ENCODE data around the gene SVBP.

The SVBP gene

GRCh38 chr1:42837709-42838108, 20.5 kb upstream of the SVBP start:
- no peak for TF ChIP-seq CTCF (IDR thresholded peaks at IDR 0.05)
- H3K27me3 Mint-ChIP-seq (ENCODE audit: low read depth, poor library complexity): peaks cover 3% of the 10 kb centered on the region
- peaks cover 25% of the 10 kb centered on the region for H3K4me1 Mint-ChIP-seq
- DNase-seq: no peak
- no peak overlapping the region for H3K4me3 Mint-ChIP-seq
- H3K27ac Mint-ChIP-seq: peak overlapping the region; percentile 30
- H3K9me3 Mint-ChIP-seq: no peaks in the 10 kb centered on the region
- peaks cover 17% of the 10 kb centered on the region for H3K36me3 Mint-ChIP-seq (ENCODE audit: low read depth)

- H3K4me3 Mint-ChIP-seq: no peak overlapping the region
- no peak for TF ChIP-seq CTCF (IDR thresholded peaks at IDR 0.05)
- no peaks in the 10 kb centered on the region for H3K9me3 Mint-ChIP-seq
- no peaks in the 10 kb centered on the region for H3K36me3 Mint-ChIP-seq (ENCODE audit: low read depth)
- peaks cover 25% of the 10 kb centered on the region for H3K4me1 Mint-ChIP-seq
- DNase-seq: no peak
- H3K27me3 Mint-ChIP-seq (ENCODE audit: low read depth, poor library complexity): peaks cover 3% of the 10 kb centered on the region
- H3K27ac Mint-ChIP-seq: no peak overlapping the region
Observed at GRCh38 chr1:42835422-42835821, 18.2 kb upstream of the SVBP start.

- no peak for DNase-seq
- TF ChIP-seq CTCF (IDR thresholded peaks at IDR 0.05): no peak
- H3K27me3 Mint-ChIP-seq (ENCODE audit: low read depth, poor library complexity): peaks cover 3% of the 10 kb centered on the region
- no peak overlapping the region for H3K4me3 Mint-ChIP-seq
- no peaks in the 10 kb centered on the region for H3K9me3 Mint-ChIP-seq
- peaks cover 25% of the 10 kb centered on the region for H3K4me1 Mint-ChIP-seq
- H3K27ac Mint-ChIP-seq: peak overlapping the region; percentile 57
- no peaks in the 10 kb centered on the region for H3K36me3 Mint-ChIP-seq (ENCODE audit: low read depth)
Observed at GRCh38 chr1:42834803-42835202, 17.6 kb upstream of the SVBP start.

GRCh38 chr1:42833981-42834380, 16.8 kb upstream of the SVBP start:
- H3K9me3 Mint-ChIP-seq: no peaks in the 10 kb centered on the region
- H3K27me3 Mint-ChIP-seq (ENCODE audit: low read depth, poor library complexity): peaks cover 3% of the 10 kb centered on the region
- DNase-seq: no peak
- no peaks in the 10 kb centered on the region for H3K36me3 Mint-ChIP-seq (ENCODE audit: low read depth)
- no peak overlapping the region for H3K27ac Mint-ChIP-seq
- no peak for TF ChIP-seq CTCF (IDR thresholded peaks at IDR 0.05)
- peaks cover 25% of the 10 kb centered on the region for H3K4me1 Mint-ChIP-seq
- no peak overlapping the region for H3K4me3 Mint-ChIP-seq

GRCh38 chr1:42832641-42833240, 15.5 kb upstream of the SVBP start:
- H3K4me3 Mint-ChIP-seq: no peak overlapping the region
- TF ChIP-seq CTCF (IDR thresholded peaks at IDR 0.05): no peak

GRCh38 chr1:42831273-42831672, 14.1 kb upstream of the SVBP start:
- Mint-ChIP-seq H3K27ac (no peak overlapping the region), H3K36me3 (ENCODE audit: low read depth) (no peaks in the 10 kb centered on the region), H3K4me3 (no peak overlapping the region), H3K4me1 (peaks cover 4% of the 10 kb centered on the region), H3K27me3 (ENCODE audit: low read depth, poor library complexity) (no peaks in the 10 kb centered on the region), H3K9me3 (no peaks in the 10 kb centered on the region)
- no peak for DNase-seq
- no peak for TF ChIP-seq CTCF (IDR thresholded peaks at IDR 0.05)

More at GRCh38 chr1:42832641-42833240, 15.5 kb upstream of the SVBP start:
- Mint-ChIP-seq H3K27me3 (ENCODE audit: low read depth, poor library complexity) (peaks cover 3% of the 10 kb centered on the region), H3K36me3 (ENCODE audit: low read depth) (no peaks in the 10 kb centered on the region), H3K9me3 (no peaks in the 10 kb centered on the region), H3K27ac (no peak overlapping the region), H3K4me1 (peaks cover 12% of the 10 kb centered on the region)
- no peak for DNase-seq

Data from nephron progenitor cell (in vitro differentiated cells).